Fibroblast of lung (primary cell): Measurements from ENCODE around the gene BABAM2.

ENCODE experiments used
- CTCF ChIP-seq, 2 donors: IDR thresholded peaks in 1 of 2; conservative IDR thresholded peaks in 1 of 2; 1 replicate in 1 of 2; 2 replicates in 1 of 2; pipeline ENCODE4 v1.5.1; 2011 to 2012; ENCODE audit warnings: low read length in 2 of 2, control low read depth in 1 of 2, inconsistent platforms in 1 of 2, low read depth in 1 of 2, mild to moderate bottlenecking in 1 of 2
- EZH2 ChIP-seq: IDR thresholded peaks from 2 replicates; pipeline ENCODE4 v1.5.1; 2012; ENCODE audit warnings: low read length, control low read depth, mild to moderate bottlenecking; ENCODE audit errors: missing control alignments

DNA sequence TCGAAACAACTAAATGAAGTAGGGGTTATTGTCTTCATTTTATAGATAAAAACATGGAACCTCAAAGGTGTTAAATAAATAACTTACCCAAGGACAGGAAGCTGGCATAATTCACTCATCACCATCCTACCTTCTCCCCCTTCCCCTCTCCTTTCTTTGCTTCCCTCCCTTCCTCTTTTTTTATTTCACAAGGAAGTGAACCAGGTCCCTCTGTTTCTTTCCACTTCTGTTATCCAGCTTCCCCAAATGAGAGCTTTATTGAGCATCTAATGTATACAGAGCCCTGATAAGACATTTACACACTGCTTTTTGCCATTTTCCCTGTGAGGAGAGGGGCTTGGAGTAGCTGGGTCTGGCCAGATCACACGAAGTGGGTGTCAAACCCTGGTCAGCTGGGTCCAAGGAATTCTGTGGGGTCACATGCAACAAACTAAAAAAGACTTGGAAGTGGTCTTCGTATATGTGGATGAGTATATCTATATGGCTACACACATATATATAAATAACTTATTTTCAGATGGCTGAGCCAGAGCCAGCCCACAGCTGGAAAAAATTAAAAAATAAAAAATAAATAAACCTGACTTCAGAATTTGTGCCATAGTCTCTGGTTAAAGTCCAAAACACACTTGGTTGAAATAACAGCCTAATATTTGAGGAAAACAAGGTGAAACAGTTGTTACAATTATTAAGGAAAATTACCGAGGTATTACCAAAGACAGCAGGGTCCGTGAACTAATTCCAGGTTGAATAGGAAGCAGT lies 452.8 kb downstream of the BABAM2 start:
- no peak for TF ChIP-seq CTCF (conservative IDR thresholded peaks at IDR 0.05 in 1 of 2, IDR thresholded peaks at IDR 0.05 in 1 of 2; ENCODE audit: low read depth in 1 of 2, low read length in 2 of 2)
- no peak for TF ChIP-seq EZH2
